Urothelium cell line (cell line): ENCODE data around the gene ACSM2A.
"Not testable (repeated sequence)": the region's sequence is repeated elsewhere in the genome, so short reads cannot be mapped to it uniquely, and the experiment has no call there.

Source experiments
- DNase-seq: peaks from one replicate; pipeline ENCODE4 v3.0.0; 2011; ENCODE audit warnings: low spot score, mixed read lengths
- FAIRE-seq: peaks from 2 replicates; lab custom pipeline; 2011; peaks lifted over from hg19 to GRCh38; lab: Jason Lieb, UNC

The ACSM2A gene

DNA sequence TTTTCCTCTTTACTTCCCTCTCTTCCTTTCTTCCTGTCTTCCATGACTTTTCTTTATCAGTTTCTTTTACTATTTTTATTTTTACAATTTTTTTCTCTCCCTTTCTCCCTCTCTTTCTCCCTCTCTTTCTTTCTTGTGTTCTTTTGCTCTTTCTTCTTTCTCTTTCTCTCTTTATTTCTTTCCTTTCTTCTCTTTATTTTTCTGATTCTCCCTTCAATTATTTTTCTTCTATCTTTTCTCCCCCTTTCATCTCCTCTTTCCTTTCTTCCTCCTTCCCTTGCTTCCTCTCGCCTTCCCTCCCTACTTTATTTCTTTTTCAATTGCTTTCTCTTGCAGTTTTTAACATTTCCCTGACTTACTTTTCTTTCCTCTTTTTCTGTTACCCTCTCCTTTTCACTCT is 85.3 kb downstream of the ACSM2A start:
- not testable (repeated sequence) for DNase-seq, FAIRE-seq
